Measurements from ENCODE around the gene PLCB3. TPM values are rescaled to one million over a fixed set of nuclear protein-coding genes. Genes with fewer than 3 reads are reported as not detected.

The PLCB3 gene
- total and polyA plus RNA-seq, 10 of the 15 experiments (the other 5 are each of a cell fraction or from before 2014, with no cell fraction given): 0.03 to 10.3 (median 3.3) TPM

DNA sequence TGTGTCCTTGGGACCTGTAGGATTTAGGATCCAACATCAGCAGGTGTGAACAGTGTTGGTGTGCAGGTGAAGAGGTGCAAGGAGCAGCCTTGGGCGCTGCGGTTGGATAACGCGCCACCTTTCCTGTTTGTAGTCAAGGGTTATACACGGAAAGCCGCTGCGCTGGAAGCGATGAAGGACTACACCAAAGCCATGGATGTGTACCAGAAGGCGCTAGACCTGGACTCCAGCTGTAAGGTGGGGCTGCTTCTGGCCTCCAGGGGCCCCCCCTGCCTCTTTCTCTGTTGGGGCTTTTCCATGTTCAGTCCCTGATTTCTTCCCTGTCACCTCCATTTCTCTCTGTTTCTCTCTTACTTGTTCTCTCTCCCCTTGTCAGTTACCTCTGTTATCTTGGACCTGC lies 48.3 kb upstream of the PLCB3 start:
- POLR2A ChIA-PET: interaction anchor here (5.8 kb wide), 1 partner anchor 100 kb away, joined by 70 read pairs; the partner anchor contains the start of genes CATSPERZ and ESRRA
- 100% methylated on average over 9 of the region's 9 CpGs for WGBS (ENCODE audit: insufficient coverage, insufficient replicate concordance, low lambda C conversion rate, missing lambda C conversion rate)
- TF ChIP-seq RUNX3 (IDR thresholded peaks at IDR 0.05; ENCODE audit: low read length) (no peak), HDAC6 (IDR thresholded peaks at IDR 0.05; ENCODE audit: unreplicated experiment) (no peak), SIX5 (IDR thresholded peaks at IDR 0.05; ENCODE audit: low read depth, low read length, severe bottlenecking) (no peak), RB1 (IDR thresholded peaks at IDR 0.05; ENCODE audit: borderline replicate concordance) (no peak), FOS (IDR thresholded peaks at IDR 0.05; ENCODE audit: borderline replicate concordance, extremely low read depth, insufficient read length) (no peak), MXI1 (IDR thresholded peaks at IDR 0.05; ENCODE audit: low read depth, low read length) (no peak), SMAD5 (IDR thresholded peaks at IDR 0.05; ENCODE audit: low read depth) (no peak), MEF2A (IDR thresholded peaks at IDR 0.05; ENCODE audit: insufficient read depth, low read depth, low read length) (no peak)
- TF ChIP-seq, protein P1, sequence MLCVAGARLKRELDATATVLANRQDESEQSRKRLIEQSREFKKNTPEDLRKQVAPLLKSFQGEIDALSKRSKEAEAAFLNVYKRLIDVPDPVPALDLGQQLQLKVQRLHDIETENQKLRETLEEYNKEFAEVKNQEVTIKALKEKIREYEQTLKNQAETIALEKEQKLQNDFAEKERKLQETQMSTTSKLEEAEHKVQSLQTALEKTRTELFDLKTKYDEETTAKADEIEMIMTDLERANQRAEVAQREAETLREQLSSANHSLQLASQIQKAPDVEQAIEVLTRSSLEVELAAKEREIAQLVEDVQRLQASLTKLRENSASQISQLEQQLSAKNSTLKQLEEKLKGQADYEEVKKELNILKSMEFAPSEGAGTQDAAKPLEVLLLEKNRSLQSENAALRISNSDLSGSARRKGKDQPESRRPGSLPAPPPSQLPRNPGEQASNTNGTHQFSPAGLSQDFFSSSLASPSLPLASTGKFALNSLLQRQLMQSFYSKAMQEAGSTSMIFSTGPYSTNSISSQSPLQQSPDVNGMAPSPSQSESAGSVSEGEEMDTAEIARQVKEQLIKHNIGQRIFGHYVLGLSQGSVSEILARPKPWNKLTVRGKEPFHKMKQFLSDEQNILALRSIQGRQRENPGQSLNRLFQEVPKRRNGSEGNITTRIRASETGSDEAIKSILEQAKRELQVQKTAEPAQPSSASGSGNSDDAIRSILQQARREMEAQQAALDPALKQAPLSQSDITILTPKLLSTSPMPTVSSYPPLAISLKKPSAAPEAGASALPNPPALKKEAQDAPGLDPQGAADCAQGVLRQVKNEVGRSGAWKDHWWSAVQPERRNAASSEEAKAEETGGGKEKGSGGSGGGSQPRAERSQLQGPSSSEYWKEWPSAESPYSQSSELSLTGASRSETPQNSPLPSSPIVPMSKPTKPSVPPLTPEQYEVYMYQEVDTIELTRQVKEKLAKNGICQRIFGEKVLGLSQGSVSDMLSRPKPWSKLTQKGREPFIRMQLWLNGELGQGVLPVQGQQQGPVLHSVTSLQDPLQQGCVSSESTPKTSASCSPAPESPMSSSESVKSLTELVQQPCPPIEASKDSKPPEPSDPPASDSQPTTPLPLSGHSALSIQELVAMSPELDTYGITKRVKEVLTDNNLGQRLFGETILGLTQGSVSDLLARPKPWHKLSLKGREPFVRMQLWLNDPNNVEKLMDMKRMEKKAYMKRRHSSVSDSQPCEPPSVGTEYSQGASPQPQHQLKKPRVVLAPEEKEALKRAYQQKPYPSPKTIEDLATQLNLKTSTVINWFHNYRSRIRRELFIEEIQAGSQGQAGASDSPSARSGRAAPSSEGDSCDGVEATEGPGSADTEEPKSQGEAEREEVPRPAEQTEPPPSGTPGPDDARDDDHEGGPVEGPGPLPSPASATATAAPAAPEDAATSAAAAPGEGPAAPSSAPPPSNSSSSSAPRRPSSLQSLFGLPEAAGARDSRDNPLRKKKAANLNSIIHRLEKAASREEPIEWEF (IDR thresholded peaks at IDR 0.05; ENCODE audit: insufficient replicate concordance, low read depth, low read length): no peak
- TF ChIP-seq, protein P2, sequence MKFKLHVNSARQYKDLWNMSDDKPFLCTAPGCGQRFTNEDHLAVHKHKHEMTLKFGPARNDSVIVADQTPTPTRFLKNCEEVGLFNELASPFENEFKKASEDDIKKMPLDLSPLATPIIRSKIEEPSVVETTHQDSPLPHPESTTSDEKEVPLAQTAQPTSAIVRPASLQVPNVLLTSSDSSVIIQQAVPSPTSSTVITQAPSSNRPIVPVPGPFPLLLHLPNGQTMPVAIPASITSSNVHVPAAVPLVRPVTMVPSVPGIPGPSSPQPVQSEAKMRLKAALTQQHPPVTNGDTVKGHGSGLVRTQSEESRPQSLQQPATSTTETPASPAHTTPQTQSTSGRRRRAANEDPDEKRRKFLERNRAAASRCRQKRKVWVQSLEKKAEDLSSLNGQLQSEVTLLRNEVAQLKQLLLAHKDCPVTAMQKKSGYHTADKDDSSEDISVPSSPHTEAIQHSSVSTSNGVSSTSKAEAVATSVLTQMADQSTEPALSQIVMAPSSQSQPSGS (IDR thresholded peaks at IDR 0.05; ENCODE audit: low read length): no peak
- Histone ChIP-seq H3K4me2 (ENCODE audit: control insufficient read depth, insufficient read depth) (no peak overlapping the region), H3K36me3 (ENCODE audit: control insufficient read depth in 2 of 2, insufficient read depth in 2 of 2, low read length in 1 of 2) (peaks cover 31 to 32% of the 10 kb centered on the region in 2 experiments), H3K9ac (ENCODE audit: control insufficient read depth, insufficient read depth, low read length) (no peak overlapping the region), H3K4me1 (ENCODE audit: control insufficient read depth, insufficient read depth, low read length) (peaks cover 22% of the 10 kb centered on the region), H3K27ac (ENCODE audit: control insufficient read depth, insufficient read depth) (no peak overlapping the region), H3K27me3 (replicated peaks in 1 of 2; ENCODE audit: control insufficient read depth in 2 of 2, insufficient read depth in 2 of 2, low read length in 1 of 2) (no peaks in the 10 kb centered on the region), H3K4me3 (no peak overlapping the region), H3K79me2 (ENCODE audit: control insufficient read depth, insufficient read depth, low read length) (peaks cover 26% of the 10 kb centered on the region), H3K9me3 (replicated peaks; ENCODE audit: control insufficient read depth, insufficient read depth, low read length) (no peaks in the 10 kb centered on the region), H4K20me1 (ENCODE audit: control insufficient read depth, insufficient read depth) (no peaks in the 10 kb centered on the region), H2AFZ (ENCODE audit: control insufficient read depth, low read depth, low read length) (no peak overlapping the region)
- ATAC-seq: no peak
- SMC1A ChIA-PET (ENCODE audit: uncharacterized antibody, unreplicated experiment): no interaction called here
- RAD21 ChIA-PET (ENCODE audit: unreplicated experiment): no interaction called here
- intact Hi-C loops (cut with micrococcal nuclease; ENCODE audit: unreplicated experiment) (no loop called here), in situ Hi-C loops (cut with MboI) (loop anchor here (5.0 kb wide), 1 partner anchor 99 kb away; the partner anchor contains the start of gene CATSPERZ)
- no peak for FAIRE-seq
- BruUV-seq (replicated peaks): no TSS peak
- no peak for DNase-seq (ENCODE audit: low read depth, low spot score)
- CTCF ChIA-PET: interaction anchor here (8.0 to 9.7 kb wide), 2 partner anchors 42 to 100 kb away, joined by 66 to 238 read pairs; partner anchors contain the start of genes CATSPERZ, ESRRA and PPP1R14B
